Measurements from ENCODE around the gene RLN3. TPM values are rescaled to one million over a fixed set of nuclear protein-coding genes. Genes with fewer than 3 reads are reported as not detected.

The RLN3 gene
- total RNA-seq, 6 experiments from 2014 or later, result not detected

DNA sequence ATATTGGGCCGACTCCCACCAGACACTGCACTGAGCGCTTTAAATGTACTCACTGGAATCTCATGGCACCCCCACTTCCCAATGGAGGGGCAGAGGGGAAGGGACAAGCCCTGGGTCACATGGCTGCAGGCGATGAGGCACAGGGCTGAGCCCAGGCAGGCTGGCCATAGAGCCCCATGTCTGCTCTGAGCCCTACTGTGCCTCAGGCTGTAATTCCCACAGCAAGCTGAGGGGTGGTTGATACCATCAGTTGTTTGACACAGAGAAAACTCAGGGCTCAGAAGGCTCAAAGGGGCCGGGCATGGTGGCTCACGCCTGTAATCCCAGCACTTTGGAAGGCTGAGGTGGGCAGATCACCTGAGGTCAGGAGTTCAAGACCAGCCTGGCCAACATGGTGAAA lies 46.9 kb upstream of the RLN3 start:
- no peak overlapping the region for H3K27ac ChIP-seq
- H3K36me3 ChIP-seq, result peaks cover 0 to 3% (median 0%) of the 10 kb centered on the region in 4 donors
- no peaks in the 10 kb centered on the region for H3K27me3 ChIP-seq
- WGBS (ENCODE audit: insufficient coverage, low coverage, low lambda C conversion rate, missing lambda C conversion rate), result 92% methylated on average over 2 of the region's 5 CpGs
- no peak for ATAC-seq
- H3K9me3 ChIP-seq, result no peaks in the 10 kb centered on the region
- no peak for DNase-seq
- no peaks in the 10 kb centered on the region for H3K4me1 ChIP-seq
- intact Hi-C loops (cut with DNase I), result no loop called here
- no peak overlapping the region for H3K4me3 ChIP-seq
- TF ChIP-seq POLR2A (IDR thresholded peaks at IDR 0.05), result no peak
- TF ChIP-seq, protein P1, sequence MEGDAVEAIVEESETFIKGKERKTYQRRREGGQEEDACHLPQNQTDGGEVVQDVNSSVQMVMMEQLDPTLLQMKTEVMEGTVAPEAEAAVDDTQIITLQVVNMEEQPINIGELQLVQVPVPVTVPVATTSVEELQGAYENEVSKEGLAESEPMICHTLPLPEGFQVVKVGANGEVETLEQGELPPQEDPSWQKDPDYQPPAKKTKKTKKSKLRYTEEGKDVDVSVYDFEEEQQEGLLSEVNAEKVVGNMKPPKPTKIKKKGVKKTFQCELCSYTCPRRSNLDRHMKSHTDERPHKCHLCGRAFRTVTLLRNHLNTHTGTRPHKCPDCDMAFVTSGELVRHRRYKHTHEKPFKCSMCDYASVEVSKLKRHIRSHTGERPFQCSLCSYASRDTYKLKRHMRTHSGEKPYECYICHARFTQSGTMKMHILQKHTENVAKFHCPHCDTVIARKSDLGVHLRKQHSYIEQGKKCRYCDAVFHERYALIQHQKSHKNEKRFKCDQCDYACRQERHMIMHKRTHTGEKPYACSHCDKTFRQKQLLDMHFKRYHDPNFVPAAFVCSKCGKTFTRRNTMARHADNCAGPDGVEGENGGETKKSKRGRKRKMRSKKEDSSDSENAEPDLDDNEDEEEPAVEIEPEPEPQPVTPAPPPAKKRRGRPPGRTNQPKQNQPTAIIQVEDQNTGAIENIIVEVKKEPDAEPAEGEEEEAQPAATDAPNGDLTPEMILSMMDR (IDR thresholded peaks at IDR 0.05), result no peak

DNA sequence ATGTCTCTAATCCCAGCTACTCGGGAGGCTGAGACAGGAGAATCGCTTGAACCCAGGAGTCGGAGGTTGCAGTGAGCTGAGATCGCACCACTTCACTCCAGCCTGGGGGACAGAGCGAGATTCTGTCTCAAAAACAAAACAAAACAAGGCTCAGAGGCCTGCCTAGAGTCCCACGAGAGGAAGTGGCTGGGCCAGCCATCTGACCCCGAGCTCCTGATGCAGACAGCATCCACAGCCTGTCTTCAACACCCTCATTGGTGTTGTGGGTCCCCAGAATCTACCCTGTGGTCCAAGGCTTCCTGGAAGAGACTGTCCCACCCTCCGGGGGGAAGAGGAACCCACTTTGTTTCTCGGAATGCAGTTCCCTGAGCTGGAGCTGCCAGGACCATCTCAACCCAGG lies 46.5 kb upstream of the RLN3 start:
- WGBS (ENCODE audit: insufficient coverage, low coverage, low lambda C conversion rate, missing lambda C conversion rate), result 90% methylated on average over 6 of the region's 9 CpGs
- Histone ChIP-seq H3K36me3 (peaks cover 0 to 3% (median 0%) of the 10 kb centered on the region in 4 donors), H3K27me3 (no peaks in the 10 kb centered on the region), H3K4me1 (no peaks in the 10 kb centered on the region), H3K27ac (no peak overlapping the region), H3K4me3 (no peak overlapping the region), H3K9me3 (no peaks in the 10 kb centered on the region)
- ATAC-seq, result no peak
- intact Hi-C loops (cut with DNase I), result no loop called here
- DNase-seq, result no peak
- TF ChIP-seq, protein P1 (IDR thresholded peaks at IDR 0.05), result no peak
- TF ChIP-seq POLR2A (IDR thresholded peaks at IDR 0.05), result no peak

DNA sequence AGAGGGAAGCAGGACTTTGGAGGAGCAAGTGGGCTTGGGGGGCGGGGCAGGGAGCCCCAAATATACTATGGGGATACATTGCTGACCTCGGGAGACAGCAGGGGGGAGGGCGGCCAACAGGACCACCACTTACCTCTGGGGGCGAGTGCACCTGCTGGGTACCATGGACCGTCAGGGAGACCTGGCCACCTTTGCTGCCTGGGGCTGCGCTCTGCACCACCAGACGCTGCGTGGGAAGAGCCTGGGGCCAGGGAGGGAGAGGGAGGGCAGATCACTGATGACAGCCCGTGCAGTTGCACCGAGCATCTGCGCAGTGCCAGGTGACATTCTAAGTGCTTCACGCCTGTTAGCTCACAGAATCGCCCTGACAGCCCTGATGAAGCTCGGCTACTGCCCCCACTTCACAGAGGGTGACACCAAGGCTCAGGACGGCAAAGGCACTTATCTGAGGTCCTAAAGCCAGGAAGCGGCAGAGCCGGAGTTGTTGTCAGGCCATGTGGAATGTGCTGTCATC lies 45.9 kb upstream of the RLN3 start:
- H3K27ac ChIP-seq, result no peak overlapping the region

DNA sequence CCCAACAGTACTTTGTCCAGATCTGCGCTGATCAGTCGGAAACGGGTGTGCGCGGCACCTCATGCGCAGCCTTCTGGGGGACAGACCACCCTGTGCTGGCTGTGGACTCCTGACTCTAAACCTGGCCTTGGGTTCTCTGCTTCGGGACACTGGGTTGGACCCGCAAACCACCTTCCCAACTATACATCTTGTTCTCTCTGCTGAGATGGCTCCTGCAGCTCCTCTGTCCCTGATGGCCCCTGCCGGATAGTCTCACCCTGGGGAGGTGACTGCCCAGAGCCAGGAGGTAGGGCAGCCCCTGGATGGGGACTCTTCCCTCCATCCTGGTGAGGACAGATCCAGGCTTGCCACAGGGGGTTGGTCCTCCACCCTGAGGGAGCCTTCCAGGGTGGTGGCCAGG lies 45.2 kb upstream of the RLN3 start:
- H3K36me3 ChIP-seq, result peaks cover 0 to 3% (median 0%) of the 10 kb centered on the region in 4 donors
- intact Hi-C loops (cut with DNase I), result no loop called here
- no peak overlapping the region for H3K4me3 ChIP-seq
- peaks cover 0 to 4% (median 0%) of the 10 kb centered on the region in 4 donors for H3K4me1 ChIP-seq
- WGBS (ENCODE audit: insufficient coverage, low coverage, low lambda C conversion rate, missing lambda C conversion rate), result 100% methylated on average over 1 of the region's 9 CpGs
- TF ChIP-seq POLR2A (IDR thresholded peaks at IDR 0.05), result no peak
- TF ChIP-seq, protein P1 (IDR thresholded peaks at IDR 0.05), result no peak
- ATAC-seq (no peak), DNase-seq (no peak)
- no peaks in the 10 kb centered on the region for H3K27me3 ChIP-seq
- no peaks in the 10 kb centered on the region for H3K9me3 ChIP-seq
- H3K27ac ChIP-seq, result no peak overlapping the region

More for the DNA sequence above, 45.9 kb upstream of the RLN3 start:
- DNase-seq (no peak), ATAC-seq (no peak)
- Histone ChIP-seq H3K4me1 (peaks cover 0 to 4% (median 0%) of the 10 kb centered on the region in 4 donors), H3K9me3 (no peaks in the 10 kb centered on the region), H3K4me3 (no peak overlapping the region), H3K27me3 (no peaks in the 10 kb centered on the region), H3K36me3 (peaks cover 0 to 3% (median 0%) of the 10 kb centered on the region in 4 donors)
- TF ChIP-seq, protein P1 (IDR thresholded peaks at IDR 0.05), result no peak
- TF ChIP-seq POLR2A (IDR thresholded peaks at IDR 0.05), result no peak
- 94% methylated on average over 6 of the region's 17 CpGs for WGBS (ENCODE audit: insufficient coverage, low coverage, low lambda C conversion rate, missing lambda C conversion rate)
- intact Hi-C loops (cut with DNase I), result no loop called here
